HepG2 (cell line): Measurements from ENCODE around the gene CYLD. TPM values are rescaled to one million over a fixed set of nuclear protein-coding genes. Genes with fewer than 3 reads are reported as not detected.

ENCODE experiments used
- ATAC-seq: fragments of 200-7000 bp; cut with Tn5 transposase; 3 replicates; pipeline ENCODE4 v1.9.1; 2020; ENCODE audit warnings: mild to moderate bottlenecking, moderate library complexity
- BruUV-seq: library from RNA; stranded (reverse); fragments of 400-500 nt; replicated peaks from 2 replicates; lab custom pipeline; 2021; lab: Mats Ljungman, UMichigan
- CTCF ChIA-PET: fragments of 300-600 bp; formaldehyde crosslinking; extraction: SDS; loops from one replicate; lab custom pipeline; 2021; ENCODE audit warnings: low total read pairs, inconsistent platforms, low intra/inter-chr PET ratio; lab: Yijun Ruan, JAX
- POLR2A ChIA-PET: fragments of 350-600 bp; sonication (Branson Sonifier 250); formaldehyde crosslinking; loops from one replicate; lab custom pipeline; 2020; ENCODE audit warnings: antibody characterized with exemption, inconsistent platforms; lab: Yijun Ruan, JAX
- DNase-seq: peaks from one replicate; pipeline ENCODE4 v3.0.0-alpha.2; 2015; ENCODE audit warnings: low spot score
- FAIRE-seq: peaks from 3 replicates; lab custom pipeline; 2011; peaks lifted over from hg19 to GRCh38; lab: Jason Lieb, UNC
- H2AFZ ChIP-seq: one replicate; pipeline ENCODE4 v1.6.1; 2011; ENCODE audit warnings: low read length, inconsistent platforms
- H3K27ac ChIP-seq: fragments of 300-600 bp; 3 replicates; pipeline ENCODE4 v1.8.0; 2011; ENCODE audit warnings: mixed run types, mild to moderate bottlenecking, mixed read lengths, low read length, inconsistent platforms; ENCODE audit not compliant: insufficient read depth; ENCODE audit errors: extremely low read length
- H3K27me3 ChIP-seq, 2 experiments: fragments of 200-600 bp in 1 of 2; 2 replicates in 1 of 2; 3 replicates in 1 of 2; pipeline versions ENCODE4 v1.6.0 to v1.8.0; 2011; ENCODE audit warnings: low read length in 2 of 2, mild to moderate bottlenecking in 2 of 2, moderate library complexity in 2 of 2, inconsistent platforms in 1 of 2; ENCODE audit not compliant: insufficient read depth in 2 of 2, control insufficient read depth in 1 of 2
- H3K36me3 ChIP-seq, 2 experiments: fragments of 200-600 bp in 1 of 2; replicated peaks in 1 of 2; 2 replicates in 1 of 2; 3 replicates in 1 of 2; pipeline versions ENCODE4 v1.5.1 to v1.8.0; 2011; ENCODE audit warnings: low read length in 2 of 2, inconsistent platforms in 1 of 2; ENCODE audit not compliant: insufficient read depth in 2 of 2, control insufficient read depth in 1 of 2
- H3K4me1 ChIP-seq: 2 replicates; pipeline ENCODE4 v1.5.1; 2012; ENCODE audit warnings: low read length, inconsistent platforms; ENCODE audit not compliant: insufficient read depth
- H3K4me2 ChIP-seq: 2 replicates; pipeline ENCODE4 v1.6.0; 2011; ENCODE audit warnings: low read depth, low read length, inconsistent platforms
- H3K4me3 ChIP-seq, 3 experiments: fragments of 200-600 bp in 1 of 3; sonication (generic), shearing (Covaris generic) in 1 of 3; replicated peaks in 1 of 3; 2 replicates each; pipeline ENCODE4 v1.5.1; 2011 to 2016; ENCODE audit warnings: low read length in 3 of 3, inconsistent platforms in 2 of 3, low read depth in 2 of 3, mild to moderate bottlenecking in 2 of 3, control low read depth in 1 of 3, mixed read lengths in 1 of 3; ENCODE audit not compliant: insufficient read depth in 1 of 3
- H3K79me2 ChIP-seq: one replicate; pipeline ENCODE4 v1.6.1; 2011; ENCODE audit warnings: low read length, inconsistent platforms; ENCODE audit not compliant: insufficient read depth
- H3K9ac ChIP-seq: 2 replicates; pipeline ENCODE4 v1.6.0; 2011; ENCODE audit warnings: mild to moderate bottlenecking, low read depth, low read length, inconsistent platforms; ENCODE audit not compliant: insufficient read depth
- H3K9me3 ChIP-seq: 2 replicates; pipeline ENCODE4 v1.5.1; 2012; ENCODE audit warnings: mild to moderate bottlenecking, low read length
- H4K20me1 ChIP-seq: 2 replicates; pipeline ENCODE4 v1.6.0; 2011; ENCODE audit warnings: inconsistent platforms, mild to moderate bottlenecking, low read length, moderate library complexity; ENCODE audit not compliant: insufficient read depth
- KDM4B ChIP-seq: sonication (generic); formaldehyde crosslinking; IDR thresholded peaks from 2 replicates; pipeline ENCODE4 v1.4.0; 2020; ENCODE audit warnings: missing genetic modification reagents
- MBD4 ChIP-seq: IDR thresholded peaks from 2 replicates; pipeline ENCODE4 v1.6.1; 2012; ENCODE audit warnings: low read length, inconsistent platforms, borderline replicate concordance
- MEIS2 ChIP-seq: sonication (generic); formaldehyde crosslinking; IDR thresholded peaks from 2 replicates; pipeline ENCODE4 v1.9.0; 2021; ENCODE audit warnings: mild to moderate bottlenecking, missing genetic modification reagents
- NR2F1 ChIP-seq, 2 experiments: fragments of 450-650 bp in 1 of 2; formaldehyde crosslinking in 1 of 2; IDR thresholded peaks; 2 replicates each; pipeline versions ENCODE4 v1.5.0 to v1.6.1; 2016 to 2020; ENCODE audit warnings: mild to moderate bottlenecking in 1 of 2, missing compliant biosample characterization in 1 of 2, missing genetic modification reagents in 1 of 2, moderate library complexity in 1 of 2
- NR2F6 ChIP-seq, 2 experiments: IDR thresholded peaks; 2 replicates each; pipeline ENCODE4 v1.6.1; 2016; ENCODE audit warnings: antibody characterized with exemption in 1 of 2, mild to moderate bottlenecking in 1 of 2
- PRMT3 ChIP-seq: sonication (generic); formaldehyde crosslinking; IDR thresholded peaks from 2 replicates; pipeline ENCODE4 v1.8.1; 2022; ENCODE audit warnings: low read depth, mild to moderate bottlenecking, moderate library complexity, missing genetic modification reagents, borderline replicate concordance
- SIN3B ChIP-seq: fragments of 150-350 bp; IDR thresholded peaks from 2 replicates; pipeline ENCODE4 v1.6.1; 2014; ENCODE audit warnings: low read length
- SOX6 ChIP-seq, 2 experiments: fragments of 450-650 bp in 1 of 2; sonication (generic) in 1 of 2; formaldehyde crosslinking in 1 of 2; IDR thresholded peaks; 2 replicates each; pipeline versions ENCODE4 v1.4.0 to v1.6.1; 2017 to 2020; ENCODE audit warnings: antibody characterized with exemption in 1 of 2, mild to moderate bottlenecking in 1 of 2, missing genetic modification reagents in 1 of 2
- THYN1 ChIP-seq: sonication (generic); formaldehyde crosslinking; IDR thresholded peaks from 2 replicates; pipeline ENCODE4 v1.8.1; 2023; ENCODE audit warnings: low read depth, mild to moderate bottlenecking, moderate library complexity, missing genetic modification reagents, borderline replicate concordance
- TSC22D2 ChIP-seq: sonication (generic); formaldehyde crosslinking; IDR thresholded peaks from 2 replicates; pipeline ENCODE4 v1.5.1; 2020; ENCODE audit warnings: missing genetic modification reagents, mild to moderate bottlenecking, borderline replicate concordance
- ZBTB38 ChIP-seq: sonication (generic); formaldehyde crosslinking; IDR thresholded peaks from 2 replicates; pipeline ENCODE4 v1.5.1; 2020; ENCODE audit warnings: mild to moderate bottlenecking, missing genetic modification reagents
- ZFP36 ChIP-seq: fragments of 150-350 bp; IDR thresholded peaks from 2 replicates; pipeline ENCODE4 v1.6.1; 2018; ENCODE audit warnings: borderline replicate concordance, low read length, low read depth; ENCODE audit not compliant: partially characterized antibody
- ZNF12 ChIP-seq: sonication (generic); formaldehyde crosslinking; IDR thresholded peaks from 2 replicates; pipeline ENCODE4 v1.5.0; 2020; ENCODE audit warnings: missing genetic modification reagents
- ZNF264 ChIP-seq: sonication (generic); formaldehyde crosslinking; IDR thresholded peaks from 2 replicates; pipeline ENCODE4 v1.4.0; 2020; ENCODE audit warnings: missing genetic modification reagents
- ZNF383 ChIP-seq: sonication (generic); formaldehyde crosslinking; IDR thresholded peaks from 2 replicates; pipeline ENCODE4 v1.4.0; 2020; ENCODE audit warnings: missing genetic modification reagents, mild to moderate bottlenecking, borderline replicate concordance
- WGBS: methylation state at CpG from one replicate; pipeline ENCODE4 v1.1.6; 2017; ENCODE audit warnings: low lambda C conversion rate; 5-methylcytosine and 5-hydroxymethylcytosine counted together
- in situ Hi-C: cut with HindIII; loops from 2 replicates; pipeline ENCODE4 v1.10.0; 2017; ENCODE audit warnings: low pct_unique_long_range_greater_than_20kb; ENCODE audit not compliant: extremely low pct_ligation_motif_present
- intact Hi-C: fragments of 100-400 bp; cut with micrococcal nuclease; formaldehyde crosslinking; loops from one replicate; pipeline ENCODE4 v1.10.0; 2022; ENCODE audit not compliant: unreplicated experiment
- polyA plus RNA-seq, 8 experiments: library from polyadenylated mRNA; depleted of rRNA in 3 of 8; stranded (reverse) in 7 of 8; unstranded in 1 of 8; fragments of >200 nt; fragmentation: Illumina TruSeq in 4 of 8; extraction: Trizol in 4 of 8; gene quantifications; 2 replicates each; pipeline versions ENCODE4 v1.2.1 to v1.2.3, GENCODE V29; 2011 to 2016; ENCODE audit warnings: low read depth in 4 of 8, missing spikeins in 1 of 8, mixed read lengths in 1 of 8; ENCODE audit not compliant: insufficient read depth in 1 of 8
- total RNA-seq, 5 experiments: library from RNA; depleted of rRNA; stranded (reverse); fragments of >200 nt; fragmentation: Illumina TruSeq; extraction: Trizol; gene quantifications; 2 replicates each; pipeline ENCODE4 v1.2.3, GENCODE V29; 2016; ENCODE audit warnings: low read depth in 1 of 5
- TF ChIP-seq, protein P1 (sequence below): sonication (generic); formaldehyde crosslinking; conservative IDR thresholded peaks from 2 replicates; pipeline ENCODE4 v1.4.0; 2020; ENCODE audit warnings: missing genetic modification reagents
- TF ChIP-seq, protein P2 (sequence below): sonication (generic); formaldehyde crosslinking; IDR thresholded peaks from 2 replicates; pipeline ENCODE4 v1.8.1; 2023; ENCODE audit warnings: missing genetic modification reagents, inconsistent platforms, borderline replicate concordance
- TF ChIP-seq, protein P3 (sequence below): IDR thresholded peaks from 2 replicates; pipeline ENCODE4 v1.6.1; 2016; ENCODE audit warnings: low read depth, missing genetic modification reagents, missing compliant biosample characterization

CYLD gene
- total and polyA plus RNA-seq, 2 of the 13 experiments (the other 11 are each of a cell fraction or from before 2014, with no cell fraction given), result 6.1 to 11.4 TPM

DNA sequence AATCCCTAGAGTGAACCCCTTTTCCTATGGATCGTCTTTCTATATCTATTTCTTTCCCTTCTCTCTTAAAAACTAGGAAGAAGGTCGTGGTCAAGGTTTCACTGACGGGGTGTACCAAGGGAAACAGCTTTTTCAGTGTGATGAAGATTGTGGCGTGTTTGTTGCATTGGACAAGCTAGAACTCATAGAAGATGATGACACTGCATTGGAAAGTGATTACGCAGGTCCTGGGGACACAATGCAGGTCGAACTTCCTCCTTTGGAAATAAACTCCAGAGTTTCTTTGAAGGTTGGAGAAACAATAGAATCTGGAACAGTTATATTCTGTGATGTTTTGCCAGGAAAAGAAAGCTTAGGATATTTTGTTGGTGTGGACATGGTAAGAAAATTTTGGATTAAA, 9.6 kb downstream of the CYLD start:
- no peaks in the 10 kb centered on the region for H3K27me3 ChIP-seq
- no peak overlapping the region for H3K27ac ChIP-seq
- no peak for ATAC-seq
- H3K4me1 ChIP-seq, result no peaks in the 10 kb centered on the region; the same call in 1 of the 2 replicates
- H3K9me3 ChIP-seq, result no peaks in the 10 kb centered on the region
- no peak overlapping the region for H2AFZ ChIP-seq
- in situ Hi-C loops (no loop called here), intact Hi-C loops (no loop called here)
- POLR2A ChIA-PET, result interaction anchor here (1.3 kb wide), 1 partner anchor 10 kb away, joined by 4 read pairs; no protein-coding TSS in a partner anchor
- H3K4me3 ChIP-seq, result no peak overlapping the region
- no peaks in the 10 kb centered on the region for H3K79me2 ChIP-seq
- H4K20me1 ChIP-seq, result no peaks in the 10 kb centered on the region
- no TSS peak for BruUV-seq
- no peak for FAIRE-seq
- 85% methylated on average over 6 of the region's 6 CpGs for WGBS
- CTCF ChIA-PET, result no interaction called here
- no peak overlapping the region for H3K9ac ChIP-seq
- H3K4me2 ChIP-seq, result no peak overlapping the region
- H3K36me3 ChIP-seq, result peaks cover 0 to 1% of the 10 kb centered on the region in 2 experiments; a peak in 1 of 5 replicates
- DNase-seq, result no peak
- no peak for TF ChIP-seq ZBTB38
- no peak for TF ChIP-seq ZNF12 (CRISPR knock-in tag)
- no peak for TF ChIP-seq MBD4
- TF ChIP-seq, protein P1, sequence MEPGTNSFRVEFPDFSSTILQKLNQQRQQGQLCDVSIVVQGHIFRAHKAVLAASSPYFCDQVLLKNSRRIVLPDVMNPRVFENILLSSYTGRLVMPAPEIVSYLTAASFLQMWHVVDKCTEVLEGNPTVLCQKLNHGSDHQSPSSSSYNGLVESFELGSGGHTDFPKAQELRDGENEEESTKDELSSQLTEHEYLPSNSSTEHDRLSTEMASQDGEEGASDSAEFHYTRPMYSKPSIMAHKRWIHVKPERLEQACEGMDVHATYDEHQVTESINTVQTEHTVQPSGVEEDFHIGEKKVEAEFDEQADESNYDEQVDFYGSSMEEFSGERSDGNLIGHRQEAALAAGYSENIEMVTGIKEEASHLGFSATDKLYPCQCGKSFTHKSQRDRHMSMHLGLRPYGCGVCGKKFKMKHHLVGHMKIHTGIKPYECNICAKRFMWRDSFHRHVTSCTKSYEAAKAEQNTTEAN, result no peak
- no peak for TF ChIP-seq ZFP36
- no peak for TF ChIP-seq NR2F6 (IDR thresholded peaks at IDR 0.05)
- TF ChIP-seq NR2F6 (CRISPR knock-in tag; IDR thresholded peaks at IDR 0.05), result no peak
- no peak for TF ChIP-seq KDM4B (CRISPR knock-in tag)
- no peak for TF ChIP-seq TSC22D2
- no peak for TF ChIP-seq SOX6 (IDR thresholded peaks at IDR 0.05)
- TF ChIP-seq SOX6 (CRISPR knock-in tag; IDR thresholded peaks at IDR 0.05), result no peak
- TF ChIP-seq PRMT3, result no peak
- TF ChIP-seq SIN3B, result no peak
- TF ChIP-seq ZNF264 (CRISPR knock-in tag), result no peak
- TF ChIP-seq ZNF383, result no peak
- no peak for TF ChIP-seq NR2F1 (CRISPR knock-in tag; IDR thresholded peaks at IDR 0.05)
- TF ChIP-seq MEIS2 (CRISPR knock-in tag), result no peak
- TF ChIP-seq, protein P2, sequence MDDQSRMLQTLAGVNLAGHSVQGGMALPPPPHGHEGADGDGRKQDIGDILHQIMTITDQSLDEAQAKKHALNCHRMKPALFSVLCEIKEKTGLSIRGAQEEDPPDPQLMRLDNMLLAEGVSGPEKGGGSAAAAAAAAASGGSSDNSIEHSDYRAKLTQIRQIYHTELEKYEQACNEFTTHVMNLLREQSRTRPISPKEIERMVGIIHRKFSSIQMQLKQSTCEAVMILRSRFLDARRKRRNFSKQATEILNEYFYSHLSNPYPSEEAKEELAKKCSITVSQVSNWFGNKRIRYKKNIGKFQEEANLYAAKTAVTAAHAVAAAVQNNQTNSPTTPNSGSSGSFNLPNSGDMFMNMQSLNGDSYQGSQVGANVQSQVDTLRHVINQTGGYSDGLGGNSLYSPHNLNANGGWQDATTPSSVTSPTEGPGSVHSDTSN (CRISPR knock-in tag), result no peak
- TF ChIP-seq THYN1 (CRISPR knock-in tag), result no peak
- TF ChIP-seq, protein P3, sequence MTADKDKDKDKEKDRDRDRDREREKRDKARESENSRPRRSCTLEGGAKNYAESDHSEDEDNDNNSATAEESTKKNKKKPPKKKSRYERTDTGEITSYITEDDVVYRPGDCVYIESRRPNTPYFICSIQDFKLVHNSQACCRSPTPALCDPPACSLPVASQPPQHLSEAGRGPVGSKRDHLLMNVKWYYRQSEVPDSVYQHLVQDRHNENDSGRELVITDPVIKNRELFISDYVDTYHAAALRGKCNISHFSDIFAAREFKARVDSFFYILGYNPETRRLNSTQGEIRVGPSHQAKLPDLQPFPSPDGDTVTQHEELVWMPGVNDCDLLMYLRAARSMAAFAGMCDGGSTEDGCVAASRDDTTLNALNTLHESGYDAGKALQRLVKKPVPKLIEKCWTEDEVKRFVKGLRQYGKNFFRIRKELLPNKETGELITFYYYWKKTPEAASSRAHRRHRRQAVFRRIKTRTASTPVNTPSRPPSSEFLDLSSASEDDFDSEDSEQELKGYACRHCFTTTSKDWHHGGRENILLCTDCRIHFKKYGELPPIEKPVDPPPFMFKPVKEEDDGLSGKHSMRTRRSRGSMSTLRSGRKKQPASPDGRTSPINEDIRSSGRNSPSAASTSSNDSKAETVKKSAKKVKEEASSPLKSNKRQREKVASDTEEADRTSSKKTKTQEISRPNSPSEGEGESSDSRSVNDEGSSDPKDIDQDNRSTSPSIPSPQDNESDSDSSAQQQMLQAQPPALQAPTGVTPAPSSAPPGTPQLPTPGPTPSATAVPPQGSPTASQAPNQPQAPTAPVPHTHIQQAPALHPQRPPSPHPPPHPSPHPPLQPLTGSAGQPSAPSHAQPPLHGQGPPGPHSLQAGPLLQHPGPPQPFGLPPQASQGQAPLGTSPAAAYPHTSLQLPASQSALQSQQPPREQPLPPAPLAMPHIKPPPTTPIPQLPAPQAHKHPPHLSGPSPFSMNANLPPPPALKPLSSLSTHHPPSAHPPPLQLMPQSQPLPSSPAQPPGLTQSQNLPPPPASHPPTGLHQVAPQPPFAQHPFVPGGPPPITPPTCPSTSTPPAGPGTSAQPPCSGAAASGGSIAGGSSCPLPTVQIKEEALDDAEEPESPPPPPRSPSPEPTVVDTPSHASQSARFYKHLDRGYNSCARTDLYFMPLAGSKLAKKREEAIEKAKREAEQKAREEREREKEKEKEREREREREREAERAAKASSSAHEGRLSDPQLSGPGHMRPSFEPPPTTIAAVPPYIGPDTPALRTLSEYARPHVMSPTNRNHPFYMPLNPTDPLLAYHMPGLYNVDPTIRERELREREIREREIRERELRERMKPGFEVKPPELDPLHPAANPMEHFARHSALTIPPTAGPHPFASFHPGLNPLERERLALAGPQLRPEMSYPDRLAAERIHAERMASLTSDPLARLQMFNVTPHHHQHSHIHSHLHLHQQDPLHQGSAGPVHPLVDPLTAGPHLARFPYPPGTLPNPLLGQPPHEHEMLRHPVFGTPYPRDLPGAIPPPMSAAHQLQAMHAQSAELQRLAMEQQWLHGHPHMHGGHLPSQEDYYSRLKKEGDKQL, result no peak
